ENCODE results near the gene TNRC6A.

TNRC6A gene

DNA sequence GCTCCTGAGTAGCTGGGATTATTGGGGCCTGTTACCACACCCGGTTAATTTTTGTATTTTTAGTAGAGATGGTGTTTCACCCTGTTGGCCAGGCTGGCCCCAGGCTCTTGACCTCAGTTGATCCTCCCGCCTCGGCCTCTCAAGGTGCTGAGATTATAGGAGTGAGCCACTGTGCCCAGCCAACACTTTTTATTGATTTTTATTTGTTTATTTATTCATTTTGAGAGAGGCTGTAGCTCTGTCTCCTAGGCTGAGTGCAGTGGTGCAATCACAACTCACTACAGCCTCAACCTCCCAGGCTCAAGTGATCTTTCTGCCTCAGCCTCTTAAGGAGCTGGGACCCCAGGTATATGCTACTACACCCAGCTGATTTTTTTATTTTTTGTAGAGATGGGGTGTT is 54.7 kb downstream of the TNRC6A start:
- Histone ChIP-seq H3K4me1 (ENCODE audit: control insufficient read depth in 1 of 2, insufficient read depth in 2 of 2, low read length in 2 of 2) (no peaks in the 10 kb centered on the region), H3K36me3 (ENCODE audit: control insufficient read depth in 1 of 2, insufficient read depth in 2 of 2, low read length in 2 of 2) (peaks cover 18% of the 10 kb centered on the region in 2 experiments), H2BK5ac (ENCODE audit: low read depth, low read length, poor library complexity) (no peak overlapping the region), H3K9ac (ENCODE audit: low read length) (no peak overlapping the region), H3K9me3 (ENCODE audit: insufficient read depth, low read depth, low read length) (no peaks in the 10 kb centered on the region), H3K27ac (ENCODE audit: low read depth, low read length) (no peak overlapping the region), H2AK5ac (ENCODE audit: low read length) (no peak overlapping the region), H2AFZ (ENCODE audit: insufficient read depth, low read length, poor library complexity) (no peak overlapping the region), H3K79me1 (ENCODE audit: low read length) (no peaks in the 10 kb centered on the region), H3K23ac (ENCODE audit: low read length) (no peak overlapping the region), H3K79me2 (ENCODE audit: control insufficient read depth, insufficient read depth, low read length, poor library complexity) (no peaks in the 10 kb centered on the region), H3K18ac (ENCODE audit: low read length) (no peak overlapping the region), H3K27me3 (ENCODE audit: insufficient read depth, low read length) (no peaks in the 10 kb centered on the region), H2BK12ac (ENCODE audit: low read length) (no peak overlapping the region), H4K12ac (ENCODE audit: low read depth, low read length) (no peak overlapping the region), H3K4me2 (ENCODE audit: low read length) (no peak overlapping the region), H3K4me3 (ENCODE audit: low read depth, low read length) (no peak overlapping the region), H3K4ac (ENCODE audit: low read depth, low read length) (no peak overlapping the region), H2BK120ac (ENCODE audit: insufficient read depth, low read length, poor library complexity) (no peak overlapping the region), H3K14ac (ENCODE audit: low read length) (no peak overlapping the region), H4K8ac (ENCODE audit: low read depth, low read length) (no peak overlapping the region), H4K91ac (ENCODE audit: low read depth, low read length) (no peak overlapping the region)
- no CpG with 5 or more reads among the region's 3 CpGs for WGBS (ENCODE audit: extremely low coverage, insufficient coverage, insufficient read length)
- no peak for DNase-seq

GRCh38 chr16:24789881-24790280 is 60.4 kb downstream of the TNRC6A start:
- no peak overlapping the region for H3K27ac ChIP-seq (ENCODE audit: low read depth, low read length)
- H3K79me2 ChIP-seq (ENCODE audit: control insufficient read depth, insufficient read depth, low read length, poor library complexity) = no peaks in the 10 kb centered on the region
- no peak overlapping the region for H3K23ac ChIP-seq (ENCODE audit: low read length)
- no peak overlapping the region for H2BK12ac ChIP-seq (ENCODE audit: low read length)
- H3K36me3 ChIP-seq (ENCODE audit: control insufficient read depth in 1 of 2, insufficient read depth in 2 of 2, low read length in 2 of 2) = peaks cover 18 to 35% of the 10 kb centered on the region in 2 experiments
- H3K4me3 ChIP-seq (ENCODE audit: low read depth, low read length) = no peak overlapping the region
- DNase-seq = peak in 1 of 2 donors; percentile 31
- no peak overlapping the region for H3K4ac ChIP-seq (ENCODE audit: low read depth, low read length)
- no CpG with 5 or more reads among the region's 2 CpGs for WGBS (ENCODE audit: extremely low coverage, insufficient coverage, insufficient read length)
- H3K14ac ChIP-seq (ENCODE audit: low read length) = no peak overlapping the region
- H3K9ac ChIP-seq (ENCODE audit: low read length) = no peak overlapping the region
- H3K4me1 ChIP-seq (ENCODE audit: control insufficient read depth in 1 of 2, insufficient read depth in 2 of 2, low read length in 2 of 2) = no peaks in the 10 kb centered on the region
- no peak overlapping the region for H2BK5ac ChIP-seq (ENCODE audit: low read depth, low read length, poor library complexity)
- no peaks in the 10 kb centered on the region for H3K27me3 ChIP-seq (ENCODE audit: insufficient read depth, low read length)
- no peaks in the 10 kb centered on the region for H3K79me1 ChIP-seq (ENCODE audit: low read length)
- no peak overlapping the region for H3K4me2 ChIP-seq (ENCODE audit: low read length)
- H2BK120ac ChIP-seq (ENCODE audit: insufficient read depth, low read length, poor library complexity) = no peak overlapping the region
- H4K8ac ChIP-seq (ENCODE audit: low read depth, low read length) = no peak overlapping the region
- H2AFZ ChIP-seq (ENCODE audit: insufficient read depth, low read length, poor library complexity) = no peak overlapping the region
- no peak overlapping the region for H4K91ac ChIP-seq (ENCODE audit: low read depth, low read length)
- no peak overlapping the region for H4K12ac ChIP-seq (ENCODE audit: low read depth, low read length)
- no peaks in the 10 kb centered on the region for H3K9me3 ChIP-seq (ENCODE audit: insufficient read depth, low read depth, low read length)
- no peak overlapping the region for H3K18ac ChIP-seq (ENCODE audit: low read length)
- no peak overlapping the region for H2AK5ac ChIP-seq (ENCODE audit: low read length)

DNA sequence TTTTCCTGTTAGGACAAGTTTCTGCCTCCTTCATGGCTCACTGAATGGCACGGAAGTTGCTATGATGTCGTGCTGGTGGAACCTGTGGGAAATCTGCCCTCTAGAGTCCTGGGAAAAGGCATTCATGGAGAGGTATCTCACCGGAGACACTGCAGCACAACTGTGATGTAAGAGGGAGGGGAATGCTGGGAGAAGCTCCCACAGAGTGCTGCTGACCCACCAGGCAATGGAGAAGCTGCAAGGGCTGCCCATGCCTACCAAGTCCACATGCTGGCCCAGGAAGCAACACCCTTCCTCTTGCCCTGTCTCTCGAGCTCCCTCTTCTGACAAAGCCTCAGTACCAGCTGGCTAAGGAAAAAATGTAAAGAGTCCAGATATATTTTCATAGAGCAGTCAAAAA is 71.1 kb downstream of the TNRC6A start:
- Histone ChIP-seq H3K36me3 (ENCODE audit: control insufficient read depth in 1 of 2, insufficient read depth in 2 of 2, low read length in 2 of 2) (peaks cover 19 to 56% of the 10 kb centered on the region in 2 experiments), H3K4ac (ENCODE audit: low read depth, low read length) (no peak overlapping the region), H3K27ac (ENCODE audit: low read depth, low read length) (no peak overlapping the region), H4K12ac (ENCODE audit: low read depth, low read length) (no peak overlapping the region), H3K18ac (ENCODE audit: low read length) (no peak overlapping the region), H4K8ac (ENCODE audit: low read depth, low read length) (no peak overlapping the region), H2BK5ac (ENCODE audit: low read depth, low read length, poor library complexity) (no peak overlapping the region), H3K4me3 (ENCODE audit: low read depth, low read length) (no peak overlapping the region), H4K91ac (ENCODE audit: low read depth, low read length) (no peak overlapping the region), H3K27me3 (ENCODE audit: insufficient read depth, low read length) (no peaks in the 10 kb centered on the region), H2AFZ (ENCODE audit: insufficient read depth, low read length, poor library complexity) (no peak overlapping the region), H3K9me3 (ENCODE audit: insufficient read depth, low read depth, low read length) (no peaks in the 10 kb centered on the region), H2BK120ac (ENCODE audit: insufficient read depth, low read length, poor library complexity) (no peak overlapping the region), H3K4me1 (ENCODE audit: control insufficient read depth in 1 of 2, insufficient read depth in 2 of 2, low read length in 2 of 2) (peaks cover 0 to 3% of the 10 kb centered on the region in 2 experiments), H3K23ac (ENCODE audit: low read length) (no peak overlapping the region), H2AK5ac (ENCODE audit: low read length) (no peak overlapping the region), H3K9ac (ENCODE audit: low read length) (no peak overlapping the region), H3K14ac (ENCODE audit: low read length) (no peak overlapping the region), H3K79me2 (ENCODE audit: control insufficient read depth, insufficient read depth, low read length, poor library complexity) (no peaks in the 10 kb centered on the region), H3K4me2 (ENCODE audit: low read length) (no peak overlapping the region), H2BK12ac (ENCODE audit: low read length) (no peak overlapping the region), H3K79me1 (ENCODE audit: low read length) (no peaks in the 10 kb centered on the region)
- WGBS (ENCODE audit: extremely low coverage, insufficient coverage, insufficient read length) = no CpG with 5 or more reads among the region's 4 CpGs
- DNase-seq = peak; percentile 8 to 62

DNA sequence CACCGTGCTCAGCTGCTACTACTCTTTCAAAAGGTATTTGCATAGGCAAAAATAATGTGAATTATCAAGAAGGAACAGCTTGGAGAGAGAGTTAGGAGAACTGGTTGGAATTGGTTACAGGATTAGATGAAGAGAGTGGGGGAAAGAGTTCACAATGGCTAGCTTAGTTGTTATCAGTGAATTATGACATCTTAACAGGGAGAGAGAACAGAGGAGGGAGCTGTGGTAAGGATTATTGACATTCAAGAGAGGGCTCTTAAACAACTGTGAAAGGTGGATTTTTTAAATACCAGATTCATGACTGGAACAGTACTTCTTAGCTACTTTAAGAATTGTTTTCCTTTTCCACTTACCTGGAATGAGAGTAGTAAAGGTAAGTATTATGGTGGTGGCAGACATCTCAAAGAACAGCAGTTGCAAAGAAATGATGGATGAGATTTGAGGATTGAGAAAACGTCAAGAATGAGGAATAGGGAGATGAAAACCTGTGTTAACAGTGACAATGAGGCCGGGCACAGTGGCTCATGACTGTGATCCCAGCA is 72.4 kb downstream of the TNRC6A start:
- no peaks in the 10 kb centered on the region for H3K9me3 ChIP-seq (ENCODE audit: insufficient read depth, low read depth, low read length)
- no peak overlapping the region for H2BK120ac ChIP-seq (ENCODE audit: insufficient read depth, low read length, poor library complexity)
- H3K23ac ChIP-seq (ENCODE audit: low read length) = no peak overlapping the region
- H4K12ac ChIP-seq (ENCODE audit: low read depth, low read length) = no peak overlapping the region
- no peak overlapping the region for H3K9ac ChIP-seq (ENCODE audit: low read length)
- peak; percentile 7 to 87 for DNase-seq
- H3K4me2 ChIP-seq (ENCODE audit: low read length) = no peak overlapping the region
- no peaks in the 10 kb centered on the region for H3K27me3 ChIP-seq (ENCODE audit: insufficient read depth, low read length)
- no peak overlapping the region for H3K18ac ChIP-seq (ENCODE audit: low read length)
- H2BK12ac ChIP-seq (ENCODE audit: low read length) = no peak overlapping the region
- H3K4me1 ChIP-seq (ENCODE audit: control insufficient read depth in 1 of 2, insufficient read depth in 2 of 2, low read length in 2 of 2) = peaks cover 0 to 3% of the 10 kb centered on the region in 2 experiments
- H3K14ac ChIP-seq (ENCODE audit: low read length) = no peak overlapping the region
- no peaks in the 10 kb centered on the region for H3K79me1 ChIP-seq (ENCODE audit: low read length)
- H2AFZ ChIP-seq (ENCODE audit: insufficient read depth, low read length, poor library complexity) = no peak overlapping the region
- H4K91ac ChIP-seq (ENCODE audit: low read depth, low read length) = no peak overlapping the region
- H3K4me3 ChIP-seq (ENCODE audit: low read depth, low read length) = no peak overlapping the region
- H4K8ac ChIP-seq (ENCODE audit: low read depth, low read length) = no peak overlapping the region
- H2AK5ac ChIP-seq (ENCODE audit: low read length) = no peak overlapping the region
- no peak overlapping the region for H3K27ac ChIP-seq (ENCODE audit: low read depth, low read length)
- H2BK5ac ChIP-seq (ENCODE audit: low read depth, low read length, poor library complexity) = no peak overlapping the region
- H3K36me3 ChIP-seq (ENCODE audit: control insufficient read depth in 1 of 2, insufficient read depth in 2 of 2, low read length in 2 of 2) = peaks cover 25 to 59% of the 10 kb centered on the region in 2 experiments
- H3K4ac ChIP-seq (ENCODE audit: low read depth, low read length) = no peak overlapping the region
- no peaks in the 10 kb centered on the region for H3K79me2 ChIP-seq (ENCODE audit: control insufficient read depth, insufficient read depth, low read length, poor library complexity)
- 100% methylated on average over 1 of the region's 3 CpGs for WGBS (ENCODE audit: extremely low coverage, insufficient coverage, insufficient read length)

Measured in trophoblast cell (in vitro differentiated cells and primary cell).